SK-N-SH (cell line): ENCODE data around the gene AP3S1. TPM values are rescaled to one million over a fixed set of nuclear protein-coding genes. Genes with fewer than 3 reads are reported as not detected.
"Not testable (repeated sequence)": the region's sequence is repeated elsewhere in the genome, so short reads cannot be mapped to it uniquely, and the experiment has no call there.

ENCODE experiments used
- CTCF ChIA-PET: fragments of 300-600, 350-600 bp; formaldehyde crosslinking; extraction: SDS; loops from one replicate; lab custom pipeline; 2021; lab: Yijun Ruan, JAX
- POLR2A ChIA-PET: fragments of 350-600 bp; sonication (Branson Sonifier 250); formaldehyde crosslinking; extraction: SDS; loops from one replicate; lab custom pipeline; 2020; ENCODE audit warnings: antibody characterized with exemption, inconsistent platforms; lab: Yijun Ruan, JAX
- DNase-seq: peaks from one replicate; pipeline ENCODE4 v3.0.0; 2012
- H2AFZ ChIP-seq: fragments of 200-600 bp; sonication (generic); 2 replicates; pipeline ENCODE4 v1.8.1; 2016; ENCODE audit warnings: antibody characterized with exemption, mild to moderate bottlenecking, low read depth
- H3F3A ChIP-seq: fragments of 200-600 bp; sonication (generic); replicated peaks from 2 replicates; pipeline ENCODE3; 2016; ENCODE audit warnings: antibody characterized with exemption, mild to moderate bottlenecking; ENCODE audit not compliant: insufficient read depth
- H3K27ac ChIP-seq, 2 experiments: fragments of 200-500 bp in 1 of 2; fragments of 200-600 bp in 1 of 2; sonication (Bioruptor generic) in 1 of 2; sonication (generic), shearing (Covaris generic) in 1 of 2; 2 replicates each; pipeline versions ENCODE4 v1.5.1 to v1.6.1; 2014 to 2016; ENCODE audit warnings: low read depth in 2 of 2, inconsistent platforms in 1 of 2, low read length in 1 of 2, mild to moderate bottlenecking in 1 of 2, mixed read lengths in 1 of 2
- H3K27me3 ChIP-seq: fragments of 200-600 bp; sonication (generic), shearing (Covaris generic); 2 replicates; pipeline ENCODE4 v1.6.1; 2016; ENCODE audit warnings: mixed run types; ENCODE audit not compliant: insufficient read depth
- H3K36me3 ChIP-seq, 2 experiments: fragments of 200-500 bp in 1 of 2; fragments of 200-600 bp in 1 of 2; sonication (Bioruptor generic) in 1 of 2; sonication (generic) in 1 of 2; replicated peaks in 1 of 2; 2 replicates each; pipeline versions ENCODE3 to v1.5.1; 2014 to 2016; ENCODE audit warnings: low read length in 1 of 2, mild to moderate bottlenecking in 1 of 2; ENCODE audit not compliant: insufficient read depth in 2 of 2, control insufficient read depth in 1 of 2
- H3K4me1 ChIP-seq, 2 experiments: fragments of 200-500 bp in 1 of 2; fragments of 200-600 bp in 1 of 2; sonication (Bioruptor generic) in 1 of 2; sonication (generic), shearing (Covaris generic) in 1 of 2; 2 replicates each; pipeline versions ENCODE4 v1.5.1 to v1.6.1; 2014 to 2016; ENCODE audit warnings: low read depth in 1 of 2, low read length in 1 of 2, mixed run types in 1 of 2; ENCODE audit not compliant: insufficient read depth in 2 of 2, control insufficient read depth in 1 of 2
- H3K4me2 ChIP-seq: fragments of 200-600 bp; sonication (generic), shearing (Covaris generic); 2 replicates; pipeline ENCODE4 v1.6.1; 2017; ENCODE audit warnings: mixed run types
- H3K4me3 ChIP-seq, 2 experiments: fragments of 200-500 bp in 1 of 2; fragments of 200-600 bp in 1 of 2; sonication (Bioruptor generic) in 1 of 2; sonication (generic), shearing (Covaris generic) in 1 of 2; 2 replicates each; pipeline versions ENCODE4 v1.5.1 to v1.8.1; 2014 to 2016; ENCODE audit warnings: low read depth in 2 of 2, inconsistent platforms in 1 of 2, low read length in 1 of 2, mild to moderate bottlenecking in 1 of 2, mixed read lengths in 1 of 2, moderate library complexity in 1 of 2
- H3K79me2 ChIP-seq: fragments of 200-600 bp; sonication (generic); 2 replicates; pipeline ENCODE4 v1.8.1; 2017; ENCODE audit warnings: mild to moderate bottlenecking; ENCODE audit not compliant: insufficient read depth
- H3K9ac ChIP-seq: fragments of 200-600 bp; sonication (generic); 2 replicates; pipeline ENCODE4 v1.6.1; 2017; ENCODE audit warnings: mixed run types
- H3K9me2 ChIP-seq: fragments of 200-600 bp; sonication (generic); 2 replicates; pipeline ENCODE4 v1.6.1; 2017; ENCODE audit warnings: mixed run types
- H3K9me3 ChIP-seq: fragments of 200-600 bp; sonication (generic); 2 replicates; pipeline ENCODE4 v1.6.1; 2017; ENCODE audit warnings: mixed run types, mild to moderate bottlenecking, moderate library complexity
- H4K20me1 ChIP-seq: fragments of 200-600 bp; sonication (generic); 2 replicates; pipeline ENCODE4 v1.6.1; 2017; ENCODE audit warnings: mild to moderate bottlenecking, mixed run types; ENCODE audit not compliant: insufficient read depth
- CTCF ChIP-seq: fragments of 200-600 bp; sonication (generic); IDR thresholded peaks from 2 replicates; pipeline ENCODE4 v1.6.1; 2017; ENCODE audit warnings: antibody characterized with exemption, mild to moderate bottlenecking, moderate library complexity
- EZH2phosphoT487 ChIP-seq: fragments of 200-600 bp; sonication (generic); IDR thresholded peaks from 2 replicates; pipeline ENCODE4 v1.6.1; 2017; ENCODE audit warnings: low read depth, mixed run types, mild to moderate bottlenecking, antibody characterized with exemption, moderate library complexity, borderline replicate concordance
- FOXJ3 ChIP-seq: sonication (generic); formaldehyde crosslinking; IDR thresholded peaks from 2 replicates; pipeline ENCODE4 v1.5.1; 2020; ENCODE audit warnings: mild to moderate bottlenecking, missing genetic modification reagents
- JUND ChIP-seq: IDR thresholded peaks from 2 replicates; pipeline ENCODE4 v1.4.0; 2012
- MEF2A ChIP-seq: IDR thresholded peaks from 2 replicates; pipeline ENCODE4 v1.4.0; 2012; ENCODE audit warnings: low read depth, borderline replicate concordance
- PBX3 ChIP-seq: IDR thresholded peaks from 2 replicates; pipeline ENCODE4; 2012
- RFX5 ChIP-seq: IDR thresholded peaks from 2 replicates; pipeline ENCODE4 v1.6.1; 2012; ENCODE audit warnings: mild to moderate bottlenecking, improper control_type of control experiment, low read length
- RXRA ChIP-seq: IDR thresholded peaks from 2 replicates; pipeline ENCODE4 v1.4.0; 2012; ENCODE audit warnings: low read depth, mild to moderate bottlenecking, borderline replicate concordance
- TEAD4 ChIP-seq: IDR thresholded peaks from 2 replicates; pipeline ENCODE4 v1.4.0; 2012; ENCODE audit warnings: mild to moderate bottlenecking, borderline replicate concordance; ENCODE audit not compliant: insufficient read depth
- USF1 ChIP-seq: IDR thresholded peaks from 2 replicates; pipeline ENCODE4 v1.4.0; 2012; ENCODE audit warnings: low read depth, borderline replicate concordance
- USF2 ChIP-seq: fragments of 150-350 bp; IDR thresholded peaks from 2 replicates; pipeline ENCODE4 v1.6.1; 2017; ENCODE audit warnings: antibody characterized with exemption, low read length, low read depth, borderline replicate concordance
- YY1 ChIP-seq: IDR thresholded peaks from 2 replicates; pipeline ENCODE4 v1.4.0; 2012; ENCODE audit warnings: low read depth, mild to moderate bottlenecking
- ZBTB33 ChIP-seq: IDR thresholded peaks from 2 replicates; pipeline ENCODE4 v1.4.0; 2012; ENCODE audit warnings: low read depth, borderline replicate concordance
- WGBS: methylation state at CpG from one replicate; pipeline ENCODE4 v1.1.6; 2017; ENCODE audit warnings: low lambda C conversion rate; 5-methylcytosine and 5-hydroxymethylcytosine counted together
- polyA plus RNA-seq, 3 experiments: library from polyadenylated mRNA; depleted of rRNA; stranded (reverse); fragments of >200 nt; gene quantifications; 2 replicates each; pipeline ENCODE4 v1.2.3, GENCODE V29; 2012

AP3S1 gene
- polyA plus RNA-seq, 1 of the 3 experiments (the other 2 are of a cell fraction): 21.6 TPM

- TF ChIP-seq USF2 (no peak), EZH2phosphoT487 (no peak), YY1 (no peak)
- Histone ChIP-seq H3K9me2 (no peaks in the 10 kb centered on the region), H4K20me1 (no peaks in the 10 kb centered on the region), H3K9me3 (no peaks in the 10 kb centered on the region), H3K9ac (no peak overlapping the region), H3F3A (no peaks in the 10 kb centered on the region), H3K27ac (no peak overlapping the region), H3K79me2 (no peaks in the 10 kb centered on the region), H3K4me3 (no peak overlapping the region), H2AFZ (no peak overlapping the region), H3K4me2 (no peak overlapping the region), H3K27me3 (peaks cover 32% of the 10 kb centered on the region), H3K4me1 (peaks cover 0 to 13% of the 10 kb centered on the region in 2 experiments; a peak in 1 of 4 replicates), H3K36me3 (no peaks in the 10 kb centered on the region)
- POLR2A ChIA-PET: no interaction called here
- WGBS: 88% methylated on average over 18 of the region's 18 CpGs
- CTCF ChIA-PET: interaction anchor here (0.7 to 1.9 kb wide), 3 partner anchors 13 to 190 kb away, joined by 4 to 10 read pairs (median 5); no protein-coding TSS in a partner anchor
- no peak for DNase-seq
These were observed 22.9 kb upstream of the AP3S1 start for GRCh38 chr5:115818821-115819220.

- peaks cover 0 to 7% of the 10 kb centered on the region in 2 experiments; a peak in 1 of 4 replicates for H3K4me1 ChIP-seq
- H3K27me3 ChIP-seq: peaks cover 12% of the 10 kb centered on the region
- H3K9ac ChIP-seq: no peak overlapping the region
- 63% methylated on average over 1 of the region's 1 CpG for WGBS
- H2AFZ ChIP-seq: no peak overlapping the region
- no peak for DNase-seq
- no peaks in the 10 kb centered on the region for H4K20me1 ChIP-seq
- no peak overlapping the region for H3K27ac ChIP-seq
- no peaks in the 10 kb centered on the region for H3K79me2 ChIP-seq
- peaks cover 0 to 2% of the 10 kb centered on the region in 2 experiments for H3K36me3 ChIP-seq
- no peaks in the 10 kb centered on the region for H3F3A ChIP-seq
- no peaks in the 10 kb centered on the region for H3K9me2 ChIP-seq
- ChIA-PET POLR2A (no interaction called here), CTCF (interaction anchor here (1.2 kb wide), 1 partner anchor 10 kb away, joined by 6 read pairs; no protein-coding TSS in a partner anchor)
- H3K4me3 ChIP-seq: no peak overlapping the region
- H3K4me2 ChIP-seq: no peak overlapping the region
- no peaks in the 10 kb centered on the region for H3K9me3 ChIP-seq
- TF ChIP-seq JUND: no peak
- no peak for TF ChIP-seq USF1
- TF ChIP-seq CTCF: no peak
- TF ChIP-seq PBX3: no peak
- TF ChIP-seq RFX5: no peak
- TF ChIP-seq ZBTB33: no peak
- TF ChIP-seq MEF2A: no peak
- no peak for TF ChIP-seq FOXJ3 (CRISPR knock-in tag)
- no peak for TF ChIP-seq YY1
- no peak for TF ChIP-seq TEAD4
- TF ChIP-seq RXRA: no peak
These were observed 20.9 kb upstream of the AP3S1 start for GRCh38 chr5:115820846-115821245.

GRCh38 chr5:115824983-115825382 is 16.8 kb upstream of the AP3S1 start:
- H3K9me2 ChIP-seq, H2AFZ ChIP-seq, H4K20me1 ChIP-seq, H3K9ac ChIP-seq, POLR2A ChIA-PET, H3F3A ChIP-seq, H3K4me1 ChIP-seq, H3K27ac ChIP-seq, H3K4me3 ChIP-seq, H3K4me2 ChIP-seq, H3K79me2 ChIP-seq, DNase-seq, H3K27me3 ChIP-seq, CTCF ChIA-PET, H3K9me3 ChIP-seq: not testable (repeated sequence)
- peaks cover 19 to 33% of the 10 kb centered on the region in 2 experiments for H3K36me3 ChIP-seq
- 100% methylated on average over 1 of the region's 1 CpG for WGBS
